Keratinocyte (primary cell): Measurements from ENCODE around the gene MAP3K2.

ENCODE experiments used
- CTCF ChIP-seq, 3 experiments: IDR thresholded peaks in 1 of 3; conservative IDR thresholded peaks in 1 of 3; optimal IDR thresholded peaks in 1 of 3; 2 replicates in 2 of 3; 3 replicates in 1 of 3; pipeline versions ENCODE3 to v1.5.1; 2011; ENCODE audit warnings: low read length in 3 of 3, mild to moderate bottlenecking in 3 of 3, moderate library complexity in 2 of 3, control low read depth in 1 of 3, inconsistent platforms in 1 of 3; ENCODE audit not compliant: insufficient read depth in 2 of 3; ENCODE audit errors: extremely low read depth in 1 of 3
- EZH2 ChIP-seq: IDR thresholded peaks from one replicate; pipeline ENCODE4 v1.6.1; 2012; ENCODE audit warnings: inconsistent platforms, mild to moderate bottlenecking, low read length, moderate library complexity

- TF ChIP-seq CTCF (optimal IDR thresholded peaks at IDR 0.05 in 1 of 3, IDR thresholded peaks at IDR 0.05 in 1 of 3, conservative IDR thresholded peaks at IDR 0.05 in 1 of 3; ENCODE audit: extremely low read depth in 1 of 3, insufficient read depth in 2 of 3, low read length in 3 of 3) (no peak), EZH2 (no peak)
Measured at GRCh38 chr2:127431408-127432023, 43.7 kb upstream of the MAP3K2 start.
